GM10266 (cell line): ENCODE results near the gene HLCS.

Experiments
- DNase-seq: peaks from one replicate; pipeline ENCODE4 v3.0.0; 2012; ENCODE audit errors: extremely low spot score
- CTCF ChIP-seq: IDR thresholded peaks from 2 replicates; pipeline ENCODE4 v1.5.1; 2012; ENCODE audit warnings: mild to moderate bottlenecking, low read depth; ENCODE audit not compliant: control insufficient read depth, insufficient read depth; ENCODE audit errors: missing control alignments

The HLCS gene

GRCh38 chr21:36766511-36766910 is 200.0 kb downstream of the HLCS start:
- TF ChIP-seq CTCF, result no peak
- DNase-seq, result no peak

GRCh38 chr21:36765229-36765628 is 201.2 kb downstream of the HLCS start:
- no peak for DNase-seq
- no peak for TF ChIP-seq CTCF

GRCh38 chr21:36763305-36763704 is 203.2 kb downstream of the HLCS start:
- DNase-seq, result no peak
- no peak for TF ChIP-seq CTCF

- DNase-seq, result no peak
- TF ChIP-seq CTCF, result no peak
Measured at GRCh38 chr21:36762642-36763041, 203.8 kb downstream of the HLCS start.

- no peak for TF ChIP-seq CTCF
- no peak for DNase-seq
Measured at GRCh38 chr21:36761685-36762084, 204.8 kb downstream of the HLCS start.

- DNase-seq, result no peak
- TF ChIP-seq CTCF, result no peak
Measured at GRCh38 chr21:36759348-36760083, 207.0 kb downstream of the HLCS start.

GRCh38 chr21:36757196-36757595 is 209.3 kb downstream of the HLCS start:
- DNase-seq, result no peak
- no peak for TF ChIP-seq CTCF
